ENCODE data around the gene RSPH9.
"Not testable (repeated sequence)": the region's sequence is repeated elsewhere in the genome, so short reads cannot be mapped to it uniquely, and the experiment has no call there.

RSPH9 gene

GRCh38 chr6:43628393-43629103 is 16.3 kb upstream of the RSPH9 start:
- H3K4me3 ChIP-seq (ENCODE audit: low read depth in 1 of 2, low read length in 2 of 2): peak overlapping the region; percentile 90 to 93
- peaks cover 14 to 27% of the 10 kb centered on the region in 2 donors for H3K4me1 ChIP-seq (ENCODE audit: control insufficient read depth in 1 of 2, insufficient read depth in 2 of 2, low read length in 2 of 2)
- peaks cover 27 to 29% of the 10 kb centered on the region in 2 donors for H3K36me3 ChIP-seq (ENCODE audit: control insufficient read depth in 1 of 2, insufficient read depth in 2 of 2, low read length in 2 of 2)
- no peaks in the 10 kb centered on the region for H3K27me3 ChIP-seq (ENCODE audit: control insufficient read depth in 1 of 2, insufficient read depth in 2 of 2, low read length in 2 of 2)
- H3K9ac ChIP-seq (ENCODE audit: low read depth in 1 of 2, low read length in 2 of 2): peak overlapping the region; percentile 87 to 94
- no peaks in the 10 kb centered on the region for H3K9me3 ChIP-seq (ENCODE audit: control insufficient read depth in 1 of 2, low read length in 2 of 2)
- peak overlapping the region; percentile 83 for H3K27ac ChIP-seq (ENCODE audit: low read depth, low read length)

GRCh38 chr6:43629104-43629504 is 15.7 kb upstream of the RSPH9 start, which contains the start of gene GTPBP2:
TSS of gene GTPBP2 (minus strand) at chr6:43629264. CDS start at chr6:43629162, 102 bp downstream.
- peaks cover 14 to 27% of the 10 kb centered on the region in 2 donors for H3K4me1 ChIP-seq (ENCODE audit: control insufficient read depth in 1 of 2, insufficient read depth in 2 of 2, low read length in 2 of 2)
- H3K36me3 ChIP-seq (ENCODE audit: control insufficient read depth in 1 of 2, insufficient read depth in 2 of 2, low read length in 2 of 2): peaks cover 21 to 24% of the 10 kb centered on the region in 2 donors
- H3K9me3 ChIP-seq (ENCODE audit: control insufficient read depth in 1 of 2, low read length in 2 of 2): no peaks in the 10 kb centered on the region
- H3K4me3 ChIP-seq (ENCODE audit: low read depth in 1 of 2, low read length in 2 of 2): peak within 1 kb of the TSS; percentile 91 to 99
- peak within 1 kb of the TSS; percentile 98 for H3K27ac ChIP-seq (ENCODE audit: low read depth, low read length)
- H3K27me3 ChIP-seq (ENCODE audit: control insufficient read depth in 1 of 2, insufficient read depth in 2 of 2, low read length in 2 of 2): no peaks in the 10 kb centered on the region
- H3K9ac ChIP-seq (ENCODE audit: low read depth in 1 of 2, low read length in 2 of 2): peak within 1 kb of the TSS; percentile 94 to 95

GRCh38 chr6:43629505-43630300 is 15.1 kb upstream of the RSPH9 start:
- Histone ChIP-seq H3K4me1 (ENCODE audit: control insufficient read depth in 1 of 2, insufficient read depth in 2 of 2, low read length in 2 of 2) (peaks cover 14 to 29% of the 10 kb centered on the region in 2 donors), H3K9ac (ENCODE audit: low read depth in 1 of 2, low read length in 2 of 2) (peak overlapping the region; percentile 94 to 95)

DNA sequence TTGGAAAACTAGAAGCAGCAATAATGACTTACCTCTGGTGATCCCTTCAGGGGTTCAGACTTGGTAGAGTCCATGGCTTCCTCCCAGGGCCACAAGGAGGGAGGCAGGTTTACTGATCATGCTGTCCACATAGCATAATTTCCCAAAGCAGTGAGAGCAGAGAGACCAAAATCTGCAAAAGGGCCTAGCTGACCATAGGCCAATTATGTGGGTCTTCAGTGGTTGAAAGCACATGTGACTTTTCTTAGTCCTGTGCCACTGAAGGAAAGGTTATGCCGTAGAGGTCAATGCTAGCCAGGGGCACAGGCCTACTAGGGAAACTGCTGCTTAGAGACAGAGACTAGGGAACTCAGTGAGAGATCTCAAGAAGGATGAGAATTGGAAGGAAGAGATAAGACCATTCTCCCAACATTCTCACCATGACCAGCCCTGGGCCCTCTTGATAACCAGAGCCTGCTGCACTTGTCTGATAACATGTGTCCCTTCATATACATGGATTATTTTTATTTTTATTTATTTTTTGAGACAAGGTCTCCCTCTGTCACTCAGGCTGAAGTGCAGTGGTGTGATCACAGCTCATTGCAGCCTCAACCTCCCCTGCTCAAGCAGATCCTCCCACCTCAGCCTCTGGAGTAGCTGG is 13.7 kb upstream of the RSPH9 start:
- Histone ChIP-seq H3K9ac (ENCODE audit: low read depth in 1 of 2, low read length in 2 of 2) (no peak overlapping the region), H3K27ac (ENCODE audit: low read depth, low read length) (no peak overlapping the region), H3K4me1 (ENCODE audit: control insufficient read depth in 1 of 2, insufficient read depth in 2 of 2, low read length in 2 of 2) (peaks cover 20 to 37% of the 10 kb centered on the region in 2 donors), H3K36me3 (ENCODE audit: control insufficient read depth in 1 of 2, insufficient read depth in 2 of 2, low read length in 2 of 2) (peaks cover 1 to 4% of the 10 kb centered on the region in 2 donors), H3K4me3 (ENCODE audit: low read depth in 1 of 2, low read length in 2 of 2) (no peak overlapping the region), H3K27me3 (ENCODE audit: control insufficient read depth in 1 of 2, insufficient read depth in 2 of 2, low read length in 2 of 2) (no peaks in the 10 kb centered on the region), H3K9me3 (ENCODE audit: control insufficient read depth in 1 of 2, low read length in 2 of 2) (no peaks in the 10 kb centered on the region)

More at GRCh38 chr6:43629505-43630300, 15.1 kb upstream of the RSPH9 start:
- H3K27ac ChIP-seq (ENCODE audit: low read depth, low read length): peak overlapping the region; percentile 98
- H3K36me3 ChIP-seq (ENCODE audit: control insufficient read depth in 1 of 2, insufficient read depth in 2 of 2, low read length in 2 of 2): peaks cover 15 to 18% of the 10 kb centered on the region in 2 donors
- H3K9me3 ChIP-seq (ENCODE audit: control insufficient read depth in 1 of 2, low read length in 2 of 2): no peaks in the 10 kb centered on the region
- no peaks in the 10 kb centered on the region for H3K27me3 ChIP-seq (ENCODE audit: control insufficient read depth in 1 of 2, insufficient read depth in 2 of 2, low read length in 2 of 2)
- peak overlapping the region; percentile 91 to 99 for H3K4me3 ChIP-seq (ENCODE audit: low read depth in 1 of 2, low read length in 2 of 2)

GRCh38 chr6:43633002-43633401 is 11.8 kb upstream of the RSPH9 start:
- not testable (repeated sequence) for H3K27ac ChIP-seq (ENCODE audit: low read depth, low read length); H3K27me3 ChIP-seq (ENCODE audit: control insufficient read depth in 1 of 2, insufficient read depth in 2 of 2, low read length in 2 of 2); H3K9me3 ChIP-seq (ENCODE audit: control insufficient read depth in 1 of 2, low read length in 2 of 2); H3K9ac ChIP-seq (ENCODE audit: low read depth in 1 of 2, low read length in 2 of 2); H3K36me3 ChIP-seq (ENCODE audit: control insufficient read depth in 1 of 2, insufficient read depth in 2 of 2, low read length in 2 of 2); H3K4me3 ChIP-seq (ENCODE audit: low read depth in 1 of 2, low read length in 2 of 2)
- H3K4me1 ChIP-seq (ENCODE audit: control insufficient read depth in 1 of 2, insufficient read depth in 2 of 2, low read length in 2 of 2): peaks cover 12 to 40% of the 10 kb centered on the region in 2 donors

- Histone ChIP-seq H3K9me3 (ENCODE audit: control insufficient read depth in 1 of 2, low read length in 2 of 2) (no peaks in the 10 kb centered on the region), H3K36me3 (ENCODE audit: control insufficient read depth in 1 of 2, insufficient read depth in 2 of 2, low read length in 2 of 2) (peaks cover 3 to 5% of the 10 kb centered on the region in 2 donors), H3K27ac (ENCODE audit: low read depth, low read length) (no peak overlapping the region), H3K4me3 (ENCODE audit: low read depth in 1 of 2, low read length in 2 of 2) (peak overlapping the region in 1 of 2 donors; percentile 93), H3K9ac (ENCODE audit: low read depth in 1 of 2, low read length in 2 of 2) (peak overlapping the region in 1 of 2 donors; percentile 94), H3K4me1 (ENCODE audit: control insufficient read depth in 1 of 2, insufficient read depth in 2 of 2, low read length in 2 of 2) (peaks cover 14 to 36% of the 10 kb centered on the region in 2 donors), H3K27me3 (ENCODE audit: control insufficient read depth in 1 of 2, insufficient read depth in 2 of 2, low read length in 2 of 2) (no peaks in the 10 kb centered on the region)
Measured at GRCh38 chr6:43634702-43635303, 10.0 kb upstream of the RSPH9 start.

DNA sequence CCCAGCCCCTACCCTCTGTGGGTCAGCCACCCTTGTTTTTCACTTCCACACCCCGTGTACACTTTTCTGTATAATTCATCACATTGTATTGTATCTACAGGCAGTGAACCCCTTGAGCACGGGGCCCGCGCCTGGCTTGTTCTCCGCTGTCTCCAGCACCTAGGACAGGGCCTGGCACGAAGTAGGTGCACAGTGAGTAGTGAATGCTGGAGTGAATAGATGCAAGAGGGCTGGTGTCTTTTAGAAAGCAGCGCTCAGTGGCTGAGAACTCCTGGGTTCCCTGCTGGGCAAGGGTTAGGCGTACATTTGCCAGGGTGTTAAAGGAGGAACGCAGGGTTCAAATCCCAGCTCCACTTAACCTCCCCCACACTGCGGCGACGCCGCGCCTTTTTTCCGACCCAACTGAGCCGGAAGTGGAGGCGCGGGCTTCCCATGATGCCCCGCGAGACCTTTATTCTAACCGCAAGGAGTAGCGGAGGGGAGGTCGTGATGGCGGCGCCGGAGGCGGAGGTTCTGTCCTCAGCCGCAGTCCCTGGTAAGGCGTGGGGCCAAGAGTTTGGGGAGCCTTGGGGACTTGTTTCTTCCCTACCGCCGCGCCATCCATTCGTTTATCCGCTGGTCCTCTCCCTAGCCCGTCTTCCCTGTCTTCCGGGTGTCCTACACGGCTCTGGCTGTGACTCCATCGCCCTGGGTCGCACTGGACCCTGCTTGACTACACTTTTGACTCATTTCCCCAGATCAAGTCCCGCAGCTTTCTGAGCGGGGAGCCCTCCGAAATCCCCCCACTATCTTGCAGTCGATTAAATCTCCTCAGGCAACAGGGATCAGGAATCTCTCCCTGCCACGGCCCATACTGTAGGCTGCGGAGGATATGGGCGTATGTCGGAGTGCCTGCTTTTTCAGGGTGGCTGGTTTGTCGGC is 9.2 kb upstream of the RSPH9 start, which contains the start of gene MAD2L1BP:
Gene MAD2L1BP, plus strand, starts transcription at position 454 of the 921 bp plus-strand sequence. Its CDS starts 36 bp downstream, at position 490.
- H3K4me1 ChIP-seq (ENCODE audit: control insufficient read depth in 1 of 2, insufficient read depth in 2 of 2, low read length in 2 of 2): peaks cover 22 to 32% of the 10 kb centered on the region in 2 donors
- peak within 1 kb of the TSS; percentile 94 to 97 for H3K9ac ChIP-seq (ENCODE audit: low read depth in 1 of 2, low read length in 2 of 2)
- peak within 1 kb of the TSS; percentile 93 to 100 for H3K4me3 ChIP-seq (ENCODE audit: low read depth in 1 of 2, low read length in 2 of 2)
- no peaks in the 10 kb centered on the region for H3K27me3 ChIP-seq (ENCODE audit: control insufficient read depth in 1 of 2, insufficient read depth in 2 of 2, low read length in 2 of 2)
- peak within 1 kb of the TSS; percentile 66 for H3K27ac ChIP-seq (ENCODE audit: low read depth, low read length)
- peaks cover 11 to 13% of the 10 kb centered on the region in 2 donors for H3K36me3 ChIP-seq (ENCODE audit: control insufficient read depth in 1 of 2, insufficient read depth in 2 of 2, low read length in 2 of 2)
- H3K9me3 ChIP-seq (ENCODE audit: control insufficient read depth in 1 of 2, low read length in 2 of 2): no peaks in the 10 kb centered on the region

DNA sequence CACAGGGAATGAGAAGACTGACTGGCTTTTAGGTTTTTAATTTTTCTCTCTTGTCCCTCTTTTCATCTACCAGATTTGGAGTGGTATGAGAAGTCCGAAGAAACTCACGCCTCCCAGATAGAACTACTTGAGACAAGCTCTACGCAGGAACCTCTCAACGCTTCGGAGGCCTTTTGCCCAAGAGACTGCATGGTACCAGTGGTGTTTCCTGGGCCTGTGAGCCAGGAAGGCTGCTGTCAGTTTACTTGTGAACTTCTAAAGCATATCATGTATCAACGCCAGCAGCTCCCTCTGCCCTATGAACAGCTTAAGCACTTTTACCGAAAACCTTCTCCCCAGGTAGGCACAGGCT is 8.6 kb upstream of the RSPH9 start:
- H3K36me3 ChIP-seq (ENCODE audit: control insufficient read depth in 1 of 2, insufficient read depth in 2 of 2, low read length in 2 of 2): peaks cover 11 to 18% of the 10 kb centered on the region in 2 donors

More for the DNA sequence above, 8.6 kb upstream of the RSPH9 start:
- H3K4me3 ChIP-seq (ENCODE audit: low read depth in 1 of 2, low read length in 2 of 2): peak overlapping the region; percentile 93 to 100
- peak overlapping the region; percentile 94 to 97 for H3K9ac ChIP-seq (ENCODE audit: low read depth in 1 of 2, low read length in 2 of 2)
- no peaks in the 10 kb centered on the region for H3K27me3 ChIP-seq (ENCODE audit: control insufficient read depth in 1 of 2, insufficient read depth in 2 of 2, low read length in 2 of 2)
- no peaks in the 10 kb centered on the region for H3K9me3 ChIP-seq (ENCODE audit: control insufficient read depth in 1 of 2, low read length in 2 of 2)
- H3K4me1 ChIP-seq (ENCODE audit: control insufficient read depth in 1 of 2, insufficient read depth in 2 of 2, low read length in 2 of 2): peaks cover 22 to 32% of the 10 kb centered on the region in 2 donors
- peak overlapping the region; percentile 66 for H3K27ac ChIP-seq (ENCODE audit: low read depth, low read length)

All from duodenal mucosa (tissue), 2 donors.